ENCODE results near the gene FMO2.

FMO2 gene

GRCh38 chr1:171141688-171142415 is 43.2 kb upstream of the FMO2 start:
- peak; percentile 99 for DNase-seq (ENCODE audit: low read depth)

GRCh38 chr1:171142416-171143385 is 42.4 kb upstream of the FMO2 start:
- DNase-seq (ENCODE audit: low read depth): peak; percentile 95
- in situ Hi-C loops (cut with HindIII; ENCODE audit: low sequenced_read_pairs): loop anchor here (5.0 kb wide), 1 partner anchor 60 kb away; no protein-coding TSS in a partner anchor
- no peak for TF ChIP-seq CTCF (IDR thresholded peaks at IDR 0.05; ENCODE audit: low read depth, low read length, missing control alignments)
- no peak overlapping the region for H3K4me3 ChIP-seq (ENCODE audit: low read depth, low read length)

More at GRCh38 chr1:171141688-171142415, 43.2 kb upstream of the FMO2 start:
- TF ChIP-seq CTCF (IDR thresholded peaks at IDR 0.05; ENCODE audit: low read depth, low read length, missing control alignments): peak; percentile 73
- in situ Hi-C loops (cut with HindIII; ENCODE audit: low sequenced_read_pairs): loop anchor here (5.0 kb wide), 1 partner anchor 60 kb away; no protein-coding TSS in a partner anchor
- H3K4me3 ChIP-seq (ENCODE audit: low read depth, low read length): no peak overlapping the region

- H3K4me3 ChIP-seq (ENCODE audit: low read depth, low read length): no peak overlapping the region
- in situ Hi-C loops (cut with HindIII; ENCODE audit: low sequenced_read_pairs): no loop called here
- no peak for TF ChIP-seq CTCF (IDR thresholded peaks at IDR 0.05; ENCODE audit: low read depth, low read length, missing control alignments)
- no peak for DNase-seq (ENCODE audit: low read depth)
Measured at GRCh38 chr1:171150156-171150555, 34.9 kb upstream of the FMO2 start.

GRCh38 chr1:171152549-171152948 is 32.6 kb upstream of the FMO2 start:
- in situ Hi-C loops (cut with HindIII; ENCODE audit: low sequenced_read_pairs): no loop called here
- TF ChIP-seq CTCF (IDR thresholded peaks at IDR 0.05; ENCODE audit: low read depth, low read length, missing control alignments): no peak

GRCh38 chr1:171155484-171155883 is 29.6 kb upstream of the FMO2 start:
- no peak for TF ChIP-seq CTCF (IDR thresholded peaks at IDR 0.05; ENCODE audit: low read depth, low read length, missing control alignments)
- H3K4me3 ChIP-seq (ENCODE audit: low read depth, low read length): no peak overlapping the region
- DNase-seq (ENCODE audit: low read depth): no peak
- in situ Hi-C loops (cut with HindIII; ENCODE audit: low sequenced_read_pairs): no loop called here

More at GRCh38 chr1:171152549-171152948, 32.6 kb upstream of the FMO2 start:
- H3K4me3 ChIP-seq (ENCODE audit: low read depth, low read length): no peak overlapping the region
- no peak for DNase-seq (ENCODE audit: low read depth)

- no peak for DNase-seq (ENCODE audit: low read depth)
- no peak for TF ChIP-seq CTCF (IDR thresholded peaks at IDR 0.05; ENCODE audit: low read depth, low read length, missing control alignments)
- in situ Hi-C loops (cut with HindIII; ENCODE audit: low sequenced_read_pairs): no loop called here
- no peak overlapping the region for H3K4me3 ChIP-seq (ENCODE audit: low read depth, low read length)
Measured at GRCh38 chr1:171158096-171158495, 27.0 kb upstream of the FMO2 start.

All from astrocyte of the cerebellum (primary cell).